ENCODE measurements around the gene IQCE. TPM values are rescaled to one million over a fixed set of nuclear protein-coding genes. Genes with fewer than 3 reads are reported as not detected.

Gene IQCE
- total RNA-seq, 4 donors from 2014 or later = 16.8 to 46.9 (median 26.9) TPM

DNA sequence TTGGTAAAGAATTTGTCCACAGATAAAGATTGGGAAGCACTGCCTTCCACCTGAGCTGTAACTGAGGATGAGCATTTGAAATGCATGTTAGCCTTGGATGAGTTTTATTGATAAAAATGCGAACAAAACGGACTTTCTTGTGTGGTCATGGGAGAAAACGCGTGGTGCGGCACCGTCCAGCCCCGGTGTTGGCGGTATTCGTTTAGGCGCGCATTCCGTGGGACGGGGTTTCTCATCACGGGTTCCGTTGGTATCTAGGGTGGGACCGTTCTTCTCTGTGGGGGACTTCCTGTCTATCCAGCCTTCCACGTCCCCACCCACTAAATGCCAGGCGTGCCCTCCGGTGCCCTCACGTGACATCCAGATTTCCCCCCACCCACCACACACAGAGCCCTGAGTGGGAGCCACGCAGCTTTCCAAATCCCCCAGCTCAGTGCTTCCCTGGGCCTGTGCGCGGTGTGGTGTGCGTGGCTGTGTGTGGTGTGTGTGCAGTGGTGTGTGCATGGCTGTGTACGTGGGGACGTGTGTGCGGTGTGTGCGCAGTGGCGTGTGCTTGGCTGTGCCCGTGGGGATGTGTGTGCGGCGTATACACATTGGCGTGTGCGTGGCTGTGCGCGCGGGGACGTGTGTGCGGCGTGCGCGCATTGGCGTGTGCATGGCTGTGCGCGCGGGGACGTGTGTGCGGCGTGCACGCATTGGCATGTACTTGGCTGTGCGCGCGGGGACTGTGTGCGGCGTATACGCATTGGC is 18.1 kb downstream of the IQCE start:
- Histone ChIP-seq H3K9me3 (no peaks in the 10 kb centered on the region), H3K27me3 (no peaks in the 10 kb centered on the region), H3K4me3 (no peak overlapping the region), H3K4me1 (no peaks in the 10 kb centered on the region), H3K27ac (no peak overlapping the region), H3K36me3 (peaks cover 0 to 75% (median 7%) of the 10 kb centered on the region in 3 donors)
- no peak for DNase-seq (ENCODE audit: low spot score in 2 of 2)
- WGBS, 2 donors = 91 to 92% methylated on average over 50 to 56 of the region's 56 CpGs
- TF ChIP-seq POLR2A (IDR thresholded peaks at IDR 0.05) (no peak), EP300 (IDR thresholded peaks at IDR 0.05) (no peak)
- TF ChIP-seq, protein P1, sequence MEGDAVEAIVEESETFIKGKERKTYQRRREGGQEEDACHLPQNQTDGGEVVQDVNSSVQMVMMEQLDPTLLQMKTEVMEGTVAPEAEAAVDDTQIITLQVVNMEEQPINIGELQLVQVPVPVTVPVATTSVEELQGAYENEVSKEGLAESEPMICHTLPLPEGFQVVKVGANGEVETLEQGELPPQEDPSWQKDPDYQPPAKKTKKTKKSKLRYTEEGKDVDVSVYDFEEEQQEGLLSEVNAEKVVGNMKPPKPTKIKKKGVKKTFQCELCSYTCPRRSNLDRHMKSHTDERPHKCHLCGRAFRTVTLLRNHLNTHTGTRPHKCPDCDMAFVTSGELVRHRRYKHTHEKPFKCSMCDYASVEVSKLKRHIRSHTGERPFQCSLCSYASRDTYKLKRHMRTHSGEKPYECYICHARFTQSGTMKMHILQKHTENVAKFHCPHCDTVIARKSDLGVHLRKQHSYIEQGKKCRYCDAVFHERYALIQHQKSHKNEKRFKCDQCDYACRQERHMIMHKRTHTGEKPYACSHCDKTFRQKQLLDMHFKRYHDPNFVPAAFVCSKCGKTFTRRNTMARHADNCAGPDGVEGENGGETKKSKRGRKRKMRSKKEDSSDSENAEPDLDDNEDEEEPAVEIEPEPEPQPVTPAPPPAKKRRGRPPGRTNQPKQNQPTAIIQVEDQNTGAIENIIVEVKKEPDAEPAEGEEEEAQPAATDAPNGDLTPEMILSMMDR (IDR thresholded peaks at IDR 0.05) = no peak

DNA sequence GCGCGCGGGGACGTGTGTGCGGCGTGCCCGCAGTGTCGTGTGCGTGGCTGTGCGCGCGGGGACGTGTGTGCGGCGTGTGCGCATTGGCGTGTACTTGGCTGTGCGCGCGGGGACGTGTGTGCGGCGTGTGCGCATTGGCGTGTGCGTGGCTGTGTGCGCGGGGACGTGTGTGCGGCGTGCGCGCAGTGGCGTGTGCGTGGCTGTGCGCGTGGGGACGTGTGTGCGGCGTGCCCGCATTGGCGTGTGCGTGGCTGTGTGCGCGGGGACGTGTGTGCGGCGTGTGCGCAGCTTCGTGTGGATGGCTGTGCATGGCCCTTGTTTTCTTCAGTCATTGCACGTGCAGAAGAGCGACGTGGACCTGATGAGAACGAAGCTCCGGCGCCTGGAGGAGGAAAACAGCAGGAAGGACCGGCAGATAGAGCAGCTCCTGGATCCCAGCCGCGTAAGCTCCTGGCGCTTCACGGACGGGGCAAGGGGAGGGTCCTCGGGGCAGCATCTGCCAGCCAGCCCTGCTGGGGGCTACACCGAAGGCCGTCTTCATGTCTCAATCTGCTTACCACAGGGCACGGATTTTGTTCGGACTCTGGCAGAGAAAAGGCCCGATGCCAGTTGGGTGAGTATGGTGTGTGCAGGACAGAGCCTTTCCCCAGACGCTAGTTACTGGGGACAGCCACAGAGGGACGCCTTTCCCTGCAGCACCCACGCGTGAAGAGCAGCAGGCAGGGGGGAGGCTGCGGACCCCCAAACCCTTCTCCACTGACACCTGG is 19.3 kb downstream of the IQCE start:
- Histone ChIP-seq H3K27me3 (no peaks in the 10 kb centered on the region), H3K36me3 (peaks cover 0 to 71% (median 7%) of the 10 kb centered on the region in 3 donors), H3K9me3 (no peaks in the 10 kb centered on the region), H3K27ac (no peak overlapping the region), H3K4me3 (no peak overlapping the region), H3K4me1 (no peaks in the 10 kb centered on the region)
- DNase-seq (ENCODE audit: low spot score in 2 of 2) = no peak
- TF ChIP-seq, protein P1 (IDR thresholded peaks at IDR 0.05) = no peak
- TF ChIP-seq EP300 (IDR thresholded peaks at IDR 0.05) (no peak), POLR2A (IDR thresholded peaks at IDR 0.05) (no peak)
- 94 to 97% methylated on average over 73 of the region's 73 CpGs for WGBS, 2 donors

DNA sequence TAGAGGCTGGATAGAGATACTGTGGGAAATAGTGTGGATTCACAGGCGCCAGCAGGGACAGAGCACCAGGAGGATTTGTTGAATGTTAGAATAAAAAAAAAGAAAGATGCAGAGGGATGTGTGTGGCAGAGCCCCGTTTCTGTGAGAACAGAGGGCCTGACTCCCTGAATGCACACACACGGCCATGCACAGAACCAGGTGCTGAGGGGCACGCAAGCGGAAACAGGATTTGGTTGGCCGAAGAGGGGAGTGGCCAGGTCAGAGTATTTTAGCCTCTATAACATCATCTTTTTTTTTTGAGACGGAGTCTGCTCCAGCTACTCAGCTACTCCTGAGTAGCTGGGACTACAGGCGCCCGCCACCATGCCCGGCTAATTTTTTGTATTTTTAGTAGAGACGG is 21.9 kb downstream of the IQCE start:
- Histone ChIP-seq H3K27me3 (no peaks in the 10 kb centered on the region), H3K9me3 (no peaks in the 10 kb centered on the region), H3K4me1 (no peaks in the 10 kb centered on the region), H3K4me3 (no peak overlapping the region), H3K27ac (no peak overlapping the region), H3K36me3 (peaks cover 0 to 64% (median 0%) of the 10 kb centered on the region in 3 donors)
- DNase-seq (ENCODE audit: low spot score in 2 of 2) = no peak
- WGBS, 2 donors = 91% methylated on average over 11 of the region's 11 CpGs
- TF ChIP-seq EP300 (IDR thresholded peaks at IDR 0.05) (no peak), POLR2A (IDR thresholded peaks at IDR 0.05) (no peak)
- TF ChIP-seq, protein P1 (IDR thresholded peaks at IDR 0.05) = no peak

DNA sequence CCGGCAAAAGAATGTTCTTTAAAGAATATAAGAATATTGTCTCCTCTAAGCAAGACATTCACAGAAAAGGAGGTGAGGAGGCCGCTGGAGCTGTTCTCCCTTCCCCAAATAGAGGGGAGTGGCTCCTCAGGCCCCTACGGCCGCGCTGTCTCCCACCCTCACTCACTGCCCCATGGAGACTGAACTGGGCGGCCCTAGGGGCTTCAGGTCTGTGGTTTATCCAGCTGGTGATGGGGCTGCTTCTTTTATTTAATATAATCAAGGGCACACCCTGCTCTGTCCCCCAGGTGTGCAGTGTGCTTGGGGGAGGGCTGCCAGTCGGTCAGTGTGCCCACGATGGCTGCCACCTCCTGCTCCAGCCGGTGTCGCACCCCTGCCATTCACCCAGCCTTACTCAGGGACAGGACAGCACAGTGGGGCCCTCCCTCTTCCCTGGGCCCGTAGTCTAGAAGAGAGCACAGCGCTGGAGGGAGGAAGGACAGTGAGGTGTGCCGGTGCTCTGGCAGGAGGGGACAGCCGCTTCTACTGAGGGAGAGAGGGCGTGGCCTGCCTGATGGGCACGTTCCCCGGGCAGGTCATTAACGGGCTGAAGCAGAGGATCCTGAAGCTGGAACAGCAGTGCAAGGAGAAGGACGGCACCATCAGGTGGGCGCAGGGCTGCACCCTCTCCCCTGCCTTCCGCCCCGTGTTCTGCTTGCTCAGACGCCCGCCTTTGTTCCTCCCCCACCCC is 23.4 kb downstream of the IQCE start:
- H3K4me3 ChIP-seq = no peak overlapping the region
- no peak for DNase-seq (ENCODE audit: low spot score in 2 of 2)
- H3K36me3 ChIP-seq = peaks cover 0 to 74% (median 0%) of the 10 kb centered on the region in 3 donors
- TF ChIP-seq, protein P1 (IDR thresholded peaks at IDR 0.05) = no peak
- TF ChIP-seq EP300 (IDR thresholded peaks at IDR 0.05) = no peak
- no peak for TF ChIP-seq POLR2A (IDR thresholded peaks at IDR 0.05)
- H3K9me3 ChIP-seq = no peaks in the 10 kb centered on the region
- H3K27me3 ChIP-seq = no peaks in the 10 kb centered on the region
- H3K27ac ChIP-seq = no peak overlapping the region
- 79 to 91% methylated on average over 23 to 24 of the region's 24 CpGs for WGBS, 2 donors
- H3K4me1 ChIP-seq = no peaks in the 10 kb centered on the region
